Mesendoderm (in vitro differentiated cells): ENCODE results near the gene PIP5K1C.

ENCODE experiments used
- DNase-seq: peaks from one replicate; pipeline ENCODE4 v3.0.0; 2013
- H2AK5ac ChIP-seq: 2 replicates; pipeline ENCODE4 v1.6.1; 2013; ENCODE audit warnings: low read length, inconsistent platforms
- H2BK120ac ChIP-seq: 2 replicates; pipeline ENCODE4 v1.6.1; 2013; ENCODE audit warnings: low read depth, mild to moderate bottlenecking, low read length, moderate library complexity, mixed read lengths
- H2BK15ac ChIP-seq: replicated peaks from 2 replicates; pipeline ENCODE4 v1.6.1; 2013; ENCODE audit warnings: low read depth, mild to moderate bottlenecking, moderate library complexity
- H2BK5ac ChIP-seq: 2 replicates; pipeline ENCODE4 v1.6.1; 2013; ENCODE audit warnings: low read length, inconsistent platforms
- H3K18ac ChIP-seq: 2 replicates; pipeline ENCODE4 v1.6.1; 2013; ENCODE audit warnings: mild to moderate bottlenecking, low read length, mixed read lengths
- H3K23ac ChIP-seq: one replicate; pipeline ENCODE4 v1.6.1; 2013; ENCODE audit warnings: low read length
- H3K27ac ChIP-seq: 2 replicates; pipeline ENCODE4 v1.5.1; 2013; ENCODE audit warnings: low read depth, mild to moderate bottlenecking, inconsistent platforms, low read length, moderate library complexity
- H3K27me3 ChIP-seq: 2 replicates; pipeline ENCODE4 v1.6.1; 2013; ENCODE audit warnings: low read length, control low read depth, mild to moderate bottlenecking, inconsistent platforms; ENCODE audit not compliant: insufficient read depth, poor library complexity
- H3K36me3 ChIP-seq: 2 replicates; pipeline ENCODE4 v1.6.1; 2013; ENCODE audit warnings: low read length, inconsistent platforms; ENCODE audit not compliant: control insufficient read depth, insufficient read depth
- H3K4ac ChIP-seq: one replicate; pipeline ENCODE4 v1.6.1; 2013; ENCODE audit warnings: low read depth, mild to moderate bottlenecking, low read length, moderate library complexity
- H3K4me1 ChIP-seq: 2 replicates; pipeline ENCODE4 v1.6.1; 2013; ENCODE audit warnings: low read depth, low read length, inconsistent platforms; ENCODE audit not compliant: control insufficient read depth
- H3K4me2 ChIP-seq: 2 replicates; pipeline ENCODE4 v1.6.1; 2013; ENCODE audit warnings: low read length
- H3K4me3 ChIP-seq: 2 replicates; pipeline ENCODE4 v1.5.1; 2013; ENCODE audit warnings: mild to moderate bottlenecking, low read length
- H3K56ac ChIP-seq: one replicate; pipeline ENCODE4 v1.6.1; 2013; ENCODE audit warnings: low read length
- H3K79me1 ChIP-seq: 2 replicates; pipeline ENCODE4 v1.6.1; 2013; ENCODE audit warnings: low read length, inconsistent platforms
- H3K79me2 ChIP-seq: 2 replicates; pipeline ENCODE4 v1.6.1; 2013; ENCODE audit warnings: mild to moderate bottlenecking, low read length; ENCODE audit not compliant: control insufficient read depth, insufficient read depth
- H3K9ac ChIP-seq: 2 replicates; pipeline ENCODE4 v1.6.1; 2013; ENCODE audit warnings: low read length, inconsistent platforms
- H4K5ac ChIP-seq: one replicate; pipeline ENCODE4 v1.6.1; 2013; ENCODE audit warnings: low read length
- H4K8ac ChIP-seq: one replicate; pipeline ENCODE4 v1.6.1; 2013; ENCODE audit warnings: low read depth, mild to moderate bottlenecking, control low read depth, low read length, moderate library complexity
- WGBS: extraction: QIAGEN DNeasy Blood & Tissue Kit; methylation state at CpG from one replicate; pipeline ENCODE4 v1.1.7; 2013; ENCODE audit warnings: low lambda C conversion rate, missing lambda C conversion rate; ENCODE audit not compliant: insufficient coverage; ENCODE audit errors: extremely low coverage; 5-methylcytosine and 5-hydroxymethylcytosine counted together

PIP5K1C gene

GRCh38 chr19:3656073-3656746, 44.1 kb downstream of the PIP5K1C start:
- Histone ChIP-seq H2BK120ac (no peak overlapping the region), H3K4me2 (no peak overlapping the region), H3K79me2 (no peaks in the 10 kb centered on the region), H3K18ac (no peak overlapping the region), H4K5ac (no peak overlapping the region), H3K9ac (no peak overlapping the region), H3K4ac (no peak overlapping the region), H3K23ac (no peak overlapping the region), H3K27ac (no peak overlapping the region), H2BK15ac (no peak overlapping the region), H3K4me3 (no peak overlapping the region), H3K56ac (no peak overlapping the region), H4K8ac (no peak overlapping the region), H3K27me3 (no peaks in the 10 kb centered on the region), H3K4me1 (no peaks in the 10 kb centered on the region), H3K79me1 (no peaks in the 10 kb centered on the region), H3K36me3 (no peaks in the 10 kb centered on the region), H2BK5ac (no peak overlapping the region), H2AK5ac (no peak overlapping the region)
- no CpG with 5 or more reads among the region's 36 CpGs for WGBS
- DNase-seq, result no peak

GRCh38 chr19:3655402-3656072, 44.7 kb downstream of the PIP5K1C start:
- Histone ChIP-seq H3K23ac (no peak overlapping the region), H3K4me2 (no peak overlapping the region), H3K79me2 (no peaks in the 10 kb centered on the region), H4K8ac (no peak overlapping the region), H3K79me1 (no peaks in the 10 kb centered on the region), H3K18ac (no peak overlapping the region), H2BK15ac (no peak overlapping the region), H2BK5ac (no peak overlapping the region), H3K36me3 (no peaks in the 10 kb centered on the region), H2AK5ac (no peak overlapping the region), H3K4me3 (no peak overlapping the region), H3K9ac (no peak overlapping the region), H3K4ac (no peak overlapping the region), H4K5ac (no peak overlapping the region), H3K27ac (no peak overlapping the region), H3K27me3 (no peaks in the 10 kb centered on the region), H3K4me1 (no peaks in the 10 kb centered on the region), H3K56ac (no peak overlapping the region), H2BK120ac (no peak overlapping the region)
- no peak for DNase-seq
- no CpG with 5 or more reads among the region's 25 CpGs for WGBS

GRCh38 chr19:3653865-3654513, 46.3 kb downstream of the PIP5K1C start:
- H3K36me3 ChIP-seq, result no peaks in the 10 kb centered on the region
- no peak overlapping the region for H3K4me2 ChIP-seq
- no peak overlapping the region for H3K9ac ChIP-seq
- H3K4me1 ChIP-seq, result no peaks in the 10 kb centered on the region
- no CpG with 5 or more reads among the region's 20 CpGs for WGBS
- no peak overlapping the region for H3K23ac ChIP-seq
- H3K4me3 ChIP-seq, result no peak overlapping the region
- H3K18ac ChIP-seq, result no peak overlapping the region
- no peak overlapping the region for H2BK120ac ChIP-seq
- H3K4ac ChIP-seq, result no peak overlapping the region
- H3K27ac ChIP-seq, result no peak overlapping the region
- no peak overlapping the region for H2AK5ac ChIP-seq
- no peak overlapping the region for H4K5ac ChIP-seq
- H3K56ac ChIP-seq, result no peak overlapping the region
- no peak for DNase-seq
- no peaks in the 10 kb centered on the region for H3K79me2 ChIP-seq
- H3K27me3 ChIP-seq, result no peaks in the 10 kb centered on the region
- no peak overlapping the region for H2BK15ac ChIP-seq
- H3K79me1 ChIP-seq, result no peaks in the 10 kb centered on the region
- no peak overlapping the region for H4K8ac ChIP-seq
- no peak overlapping the region for H2BK5ac ChIP-seq

GRCh38 chr19:3653081-3653795, 47.0 kb downstream of the PIP5K1C start:
- Histone ChIP-seq H3K4me1 (no peaks in the 10 kb centered on the region), H2BK5ac (no peak overlapping the region), H3K79me2 (no peaks in the 10 kb centered on the region), H2AK5ac (no peak overlapping the region), H3K36me3 (no peaks in the 10 kb centered on the region), H2BK120ac (no peak overlapping the region), H3K79me1 (no peaks in the 10 kb centered on the region), H3K9ac (no peak overlapping the region), H3K27me3 (no peaks in the 10 kb centered on the region), H3K4me3 (no peak overlapping the region), H4K8ac (no peak overlapping the region), H3K56ac (no peak overlapping the region), H3K4me2 (no peak overlapping the region), H3K27ac (no peak overlapping the region), H3K23ac (no peak overlapping the region), H4K5ac (no peak overlapping the region), H3K4ac (no peak overlapping the region), H3K18ac (no peak overlapping the region), H2BK15ac (no peak overlapping the region)
- WGBS, result no CpG with 5 or more reads among the region's 37 CpGs
- no peak for DNase-seq

GRCh38 chr19:3652422-3652821, 47.8 kb downstream of the PIP5K1C start:
- no CpG with 5 or more reads among the region's 14 CpGs for WGBS

More at GRCh38 chr19:3652422-3652821, 47.8 kb downstream of the PIP5K1C start:
- Histone ChIP-seq H3K27me3 (no peaks in the 10 kb centered on the region), H3K23ac (no peak overlapping the region), H2AK5ac (no peak overlapping the region), H3K9ac (no peak overlapping the region), H4K5ac (no peak overlapping the region), H3K4me3 (no peak overlapping the region), H2BK5ac (no peak overlapping the region), H2BK15ac (no peak overlapping the region), H3K4me1 (no peaks in the 10 kb centered on the region), H3K4ac (no peak overlapping the region), H3K4me2 (no peak overlapping the region), H3K79me1 (no peaks in the 10 kb centered on the region), H3K27ac (no peak overlapping the region), H3K79me2 (no peaks in the 10 kb centered on the region), H4K8ac (no peak overlapping the region), H3K56ac (no peak overlapping the region), H3K18ac (no peak overlapping the region), H3K36me3 (no peaks in the 10 kb centered on the region), H2BK120ac (no peak overlapping the region)
- no peak for DNase-seq
